Fibroblast of pulmonary artery (primary cell): ENCODE measurements around the gene EPM2AIP1.
A peak's percentile ranks its signal among the peaks of the same experiment; 100 is the strongest.
"Not testable (repeated sequence)": the region's sequence is repeated elsewhere in the genome, so short reads cannot be mapped to it uniquely, and the experiment has no call there.

ENCODE experiments used
- DNase-seq: peaks from one replicate; pipeline ENCODE4 v3.0.0-alpha.2; 2010; ENCODE audit warnings: low read depth
- H3K4me3 ChIP-seq: replicated peaks from 2 replicates; pipeline ENCODE4 v1.5.1; 2011; ENCODE audit warnings: low read depth, mild to moderate bottlenecking, control low read depth, low read length, moderate library complexity
- CTCF ChIP-seq: IDR thresholded peaks from 2 replicates; pipeline ENCODE4 v1.5.1; 2011; ENCODE audit warnings: mild to moderate bottlenecking, control low read depth, low read length, inconsistent platforms; ENCODE audit errors: missing control alignments

The EPM2AIP1 gene

GRCh38 chr3:36964817-36965216 is 28.1 kb downstream of the EPM2AIP1 start:
- TF ChIP-seq CTCF = no peak
- no peak for DNase-seq
- no peak overlapping the region for H3K4me3 ChIP-seq

- no peak for DNase-seq
- H3K4me3 ChIP-seq = no peak overlapping the region
- TF ChIP-seq CTCF = no peak
Measured at GRCh38 chr3:36964331-36964730, 28.6 kb downstream of the EPM2AIP1 start.

GRCh38 chr3:36963008-36963407 is 29.9 kb downstream of the EPM2AIP1 start:
- DNase-seq, H3K4me3 ChIP-seq: not testable (repeated sequence)

GRCh38 chr3:36960502-36960901 is 32.4 kb downstream of the EPM2AIP1 start:
- H3K4me3 ChIP-seq = no peak overlapping the region
- TF ChIP-seq CTCF = no peak
- no peak for DNase-seq

- no peak for TF ChIP-seq CTCF
- DNase-seq = no peak
- no peak overlapping the region for H3K4me3 ChIP-seq
Measured at GRCh38 chr3:36959821-36960220, 33.1 kb downstream of the EPM2AIP1 start.

GRCh38 chr3:36957862-36958686 is 34.9 kb downstream of the EPM2AIP1 start:
- DNase-seq = peak; percentile 61
- H3K4me3 ChIP-seq = peak overlapping the region; percentile 2
- TF ChIP-seq CTCF = no peak

- no peak for TF ChIP-seq CTCF
- DNase-seq = no peak
- H3K4me3 ChIP-seq = no peak overlapping the region
Measured at GRCh38 chr3:36957063-36957462, 35.9 kb downstream of the EPM2AIP1 start.
